Activated T-cell treated with anti-CD3 and anti-CD28 coated beads, Interleukin-2, amount 50 U/mL, for 72 hours (primary cell): ENCODE data around the gene ZNF711. TPM values are rescaled to one million over a fixed set of nuclear protein-coding genes. Genes with fewer than 3 reads are reported as not detected.
"Not testable (repeated sequence)": the region's sequence is repeated elsewhere in the genome, so short reads cannot be mapped to it uniquely, and the experiment has no call there.

Experiments used
- ATAC-seq, 2 donors: fragments of 150-1000 bp; cut with Tn5 transposase; replicated peaks in 1 of 2; 2 replicates each; pipeline ENCODE4 v1.10.0; 2021; ENCODE audit warnings: moderate library complexity in 2 of 2, mild to moderate bottlenecking in 1 of 2
- DNase-seq, 2 donors: peaks; one replicate each; pipeline ENCODE4 v3.0.0; 2021 to 2022; ENCODE audit warnings: mixed read lengths in 1 of 2
- H3K27ac Mint-ChIP-seq: one replicate; pipeline ENCODE4 v1.8.0; 2022; ENCODE audit warnings: mild to moderate bottlenecking, moderate library complexity, mixed read lengths
- H3K27me3 Mint-ChIP-seq: one replicate; pipeline ENCODE4 v1.8.0; 2022; ENCODE audit warnings: low read depth, mixed read lengths
- H3K36me3 Mint-ChIP-seq, 2 donors: one replicate each; pipeline ENCODE4 v1.8.0; 2022; ENCODE audit warnings: mixed read lengths in 2 of 2, mild to moderate bottlenecking in 1 of 2; ENCODE audit not compliant: insufficient read depth in 2 of 2
- H3K4me1 Mint-ChIP-seq: one replicate; pipeline ENCODE4 v1.8.0; 2022; ENCODE audit warnings: low read depth, mixed read lengths
- H3K4me3 Mint-ChIP-seq, 2 donors: one replicate each; pipeline ENCODE4 v1.8.0; 2022; ENCODE audit warnings: mild to moderate bottlenecking in 2 of 2, mixed read lengths in 2 of 2, moderate library complexity in 2 of 2
- H3K9me3 Mint-ChIP-seq, 2 donors: one replicate each; pipeline ENCODE4 v1.8.0; 2022; ENCODE audit warnings: mixed read lengths in 2 of 2
- total RNA-seq, 2 donors: library from RNA; stranded (reverse); gene quantifications; one replicate each; pipeline ENCODE4 v1.2.3, GENCODE V29; 2022

The ZNF711 gene
- total RNA-seq, result 1 to 10 TPM; 1.8 to 4.6 TPM

DNA sequence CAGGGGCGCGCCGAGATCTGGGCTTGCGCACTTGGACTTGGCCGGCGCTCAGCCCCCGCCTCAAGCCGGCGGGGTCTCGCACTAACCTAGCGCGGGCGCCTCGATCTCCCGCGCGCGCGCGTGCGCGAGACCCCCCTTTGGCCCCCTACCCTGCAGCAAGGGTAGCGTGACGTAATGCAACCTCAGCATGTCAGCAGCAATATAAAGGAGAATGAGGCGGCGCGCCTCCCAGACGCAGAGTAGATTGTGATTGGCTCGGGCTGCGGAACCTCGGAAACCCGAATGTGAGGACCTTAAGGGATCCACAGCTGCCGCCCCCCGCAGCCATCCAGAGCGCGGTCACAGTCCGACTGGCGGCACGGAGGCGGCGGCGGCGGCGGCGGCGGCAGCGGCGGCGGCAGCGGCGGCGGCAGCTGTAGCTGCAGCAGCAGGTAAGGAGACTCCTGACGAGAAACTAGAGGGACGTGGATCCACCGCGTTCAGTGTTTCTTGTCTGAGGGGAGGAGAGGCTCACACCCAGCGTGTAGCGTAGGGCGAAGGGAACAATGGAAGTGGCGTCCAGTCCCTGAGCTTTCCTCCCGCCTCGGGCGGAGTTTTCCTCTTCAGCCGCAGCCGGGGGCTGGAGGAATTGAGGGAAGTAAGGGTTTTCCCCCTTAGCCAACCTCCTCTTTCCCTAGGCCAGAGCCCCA is at the start of gene ZNF711, which contains the start of gene SATL1:
ZNF711 (plus strand) TSS at position 231 of the 689 bp plus-strand sequence. CDS start 3,582 bp downstream, outside the sequence.
SATL1 (minus strand) TSS at position 19 of the 689 bp plus-strand sequence. CDS start 134,811 bp downstream, outside the sequence.
- Mint-ChIP-seq H3K4me3 (peak within 1 kb of the TSS; percentile 87 to 92), H3K27me3 (peaks cover 24% of the 10 kb centered on the region), H3K4me1 (peaks cover 7% of the 10 kb centered on the region), H3K9me3 (no peaks in the 10 kb centered on the region), H3K27ac (peak within 1 kb of the TSS; percentile 54), H3K36me3 (peaks cover 3 to 4% of the 10 kb centered on the region in 2 donors)
- DNase-seq (peak; percentile 13 to 19), ATAC-seq (peak; percentile 69 to 81)

- H3K4me3 Mint-ChIP-seq, result no peak overlapping the region
- ATAC-seq, result no peak
Observed at GRCh38 chrX:85196319-85196718, 47.5 kb upstream of the ZNF711 start.

DNA sequence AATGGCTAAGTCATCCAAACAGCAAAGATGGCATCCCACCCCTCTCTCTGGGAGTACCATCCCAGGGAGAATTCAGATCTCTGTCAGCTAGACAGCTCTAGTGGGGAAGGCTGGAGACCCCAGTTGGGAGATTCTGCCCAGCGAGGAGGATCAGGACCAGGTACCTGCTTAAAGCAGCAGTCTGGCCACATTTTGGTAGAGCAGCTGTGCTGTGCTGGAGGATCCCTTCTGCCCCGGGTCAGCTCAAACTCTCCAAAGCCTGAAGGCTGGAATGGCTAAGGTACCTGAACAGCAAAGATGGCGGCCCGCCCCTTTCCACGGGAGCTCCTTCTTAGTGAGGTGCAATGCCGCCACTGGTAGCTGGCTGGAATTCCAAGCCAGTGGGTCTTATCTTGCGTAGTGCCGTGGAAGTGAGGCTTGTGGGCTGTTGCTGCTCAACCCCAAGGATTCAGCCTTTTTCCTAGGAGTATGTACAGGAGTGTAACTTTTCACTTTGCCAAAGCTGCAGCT is 40.3 kb upstream of the ZNF711 start:
- ATAC-seq, result no peak

More at GRCh38 chrX:85196319-85196718, 47.5 kb upstream of the ZNF711 start:
- H3K4me1 Mint-ChIP-seq, result no peaks in the 10 kb centered on the region
- H3K27me3 Mint-ChIP-seq, result peaks cover 12% of the 10 kb centered on the region
- no peaks in the 10 kb centered on the region for H3K9me3 Mint-ChIP-seq
- peaks cover 0 to 2% of the 10 kb centered on the region in 2 donors for H3K36me3 Mint-ChIP-seq
- no peak overlapping the region for H3K27ac Mint-ChIP-seq
- DNase-seq, result no peak

DNA sequence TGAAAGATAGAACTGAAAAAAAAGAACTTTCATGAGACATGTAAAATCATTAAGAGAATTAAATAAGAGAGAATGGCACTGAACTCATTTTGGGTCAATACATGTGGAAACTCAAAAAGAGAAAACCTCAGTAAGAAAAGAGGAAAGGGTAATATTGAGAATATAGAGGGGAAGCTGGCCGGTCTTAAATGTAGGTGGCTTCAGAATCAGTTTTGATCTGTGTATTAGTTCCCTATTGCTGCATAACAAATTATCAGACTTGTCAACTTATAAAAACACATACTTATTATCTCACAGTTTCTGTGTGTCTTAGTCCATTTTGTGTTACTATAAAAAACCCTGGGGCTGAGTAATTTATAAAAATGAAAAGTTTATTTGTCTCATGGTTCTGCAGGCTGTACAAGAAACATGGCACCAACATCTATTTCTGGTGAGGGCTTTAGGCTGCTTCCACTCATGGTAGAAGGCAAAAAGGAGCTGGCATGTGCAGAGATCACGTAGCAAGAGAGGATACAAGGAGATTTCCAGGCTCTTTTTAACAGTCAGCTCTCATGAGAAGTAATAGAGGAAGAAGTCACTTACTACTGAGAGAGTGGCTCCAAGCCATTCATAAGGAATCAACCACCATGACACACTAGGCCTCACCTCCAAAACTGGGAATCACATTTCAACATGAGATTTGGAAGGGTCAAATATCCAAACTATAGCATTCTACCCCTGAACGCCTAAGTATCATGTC is 29.8 kb upstream of the ZNF711 start:
- no peak for DNase-seq
- no peaks in the 10 kb centered on the region for H3K36me3 Mint-ChIP-seq
- no peaks in the 10 kb centered on the region for H3K4me1 Mint-ChIP-seq
- ATAC-seq, result no peak
- peaks cover 14% of the 10 kb centered on the region for H3K27me3 Mint-ChIP-seq
- H3K27ac Mint-ChIP-seq, result no peak overlapping the region
- H3K4me3 Mint-ChIP-seq, result no peak overlapping the region
- peaks cover 6 to 11% of the 10 kb centered on the region in 2 donors for H3K9me3 Mint-ChIP-seq

More for the DNA sequence above, 40.3 kb upstream of the ZNF711 start:
- Mint-ChIP-seq H3K36me3 (no peaks in the 10 kb centered on the region), H3K4me1 (no peaks in the 10 kb centered on the region), H3K27me3 (peaks cover 10% of the 10 kb centered on the region), H3K4me3 (no peak overlapping the region), H3K27ac (no peak overlapping the region), H3K9me3 (no peaks in the 10 kb centered on the region)
- DNase-seq, result no peak

DNA sequence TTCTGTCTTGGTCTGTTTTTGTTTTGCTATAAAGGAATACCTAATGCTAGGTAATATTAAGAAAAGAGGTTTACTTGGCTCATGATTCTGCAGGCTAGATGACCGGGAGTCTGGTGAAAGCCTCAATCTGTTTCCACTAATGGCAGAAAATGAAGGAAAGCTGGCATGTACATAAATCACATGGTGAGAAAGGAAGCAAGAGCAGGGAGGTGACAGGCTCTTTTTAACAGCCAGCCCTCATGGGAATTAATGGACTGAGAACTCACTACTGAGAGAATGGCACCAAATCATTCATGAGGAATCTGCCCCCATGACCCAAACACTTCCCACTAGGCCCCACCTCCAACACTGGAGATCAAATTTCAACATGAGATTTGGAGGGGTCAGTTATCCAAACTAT is 27.8 kb upstream of the ZNF711 start:
- Mint-ChIP-seq H3K36me3 (no peaks in the 10 kb centered on the region), H3K4me3 (no peak overlapping the region), H3K27ac (no peak overlapping the region), H3K27me3 (peaks cover 7% of the 10 kb centered on the region), H3K9me3 (peaks cover 1 to 5% of the 10 kb centered on the region in 2 donors), H3K4me1 (no peaks in the 10 kb centered on the region)
- ATAC-seq (no peak), DNase-seq (no peak)

- Mint-ChIP-seq H3K36me3 (no peaks in the 10 kb centered on the region), H3K4me3 (peak overlapping the region in 1 of 2 donors; percentile 13), H3K4me1 (peaks cover 7% of the 10 kb centered on the region), H3K9me3 (peaks cover 0 to 2% of the 10 kb centered on the region in 2 donors), H3K27ac (no peak overlapping the region), H3K27me3 (peaks cover 6% of the 10 kb centered on the region)
- DNase-seq (no peak), ATAC-seq (no peak)
Observed at GRCh38 chrX:85221361-85221760, 22.4 kb upstream of the ZNF711 start.

DNA sequence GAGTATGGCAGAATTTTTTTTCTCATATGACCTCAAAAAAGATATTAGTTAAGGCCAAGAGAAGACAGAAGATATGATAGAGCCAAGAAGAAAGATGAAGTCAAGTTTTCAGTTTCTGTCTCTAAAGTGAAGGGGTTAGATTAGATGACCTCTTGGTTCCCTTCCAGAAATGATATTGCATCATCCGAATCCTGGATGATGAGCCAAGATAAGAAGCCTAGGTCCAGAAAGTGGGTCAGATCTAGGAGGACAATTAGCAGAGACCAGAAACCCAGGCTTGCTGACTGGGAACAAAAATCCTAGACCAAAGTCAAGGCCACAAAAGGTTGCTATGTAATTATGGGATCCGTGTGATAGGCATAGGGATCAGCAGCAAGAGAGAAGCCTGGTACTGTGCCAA is 20.4 kb upstream of the ZNF711 start:
- peaks cover 0 to 2% of the 10 kb centered on the region in 2 donors for H3K9me3 Mint-ChIP-seq
- H3K4me3 Mint-ChIP-seq, result no peak overlapping the region
- DNase-seq (no peak), ATAC-seq (no peak)
- H3K4me1 Mint-ChIP-seq, result peaks cover 7% of the 10 kb centered on the region
- no peak overlapping the region for H3K27ac Mint-ChIP-seq
- peaks cover 6% of the 10 kb centered on the region for H3K27me3 Mint-ChIP-seq
- H3K36me3 Mint-ChIP-seq, result no peaks in the 10 kb centered on the region

GRCh38 chrX:85243155-85243554 is 636 bp upstream of the ZNF711 start:
- Mint-ChIP-seq H3K9me3 (no peaks in the 10 kb centered on the region), H3K36me3 (peaks cover 3 to 4% of the 10 kb centered on the region in 2 donors), H3K4me1 (peaks cover 7% of the 10 kb centered on the region), H3K27ac (no peak overlapping the region), H3K4me3 (peak overlapping the region; percentile 68 to 71), H3K27me3 (peaks cover 24% of the 10 kb centered on the region)
- ATAC-seq, result no peak
- DNase-seq, result no peak

DNA sequence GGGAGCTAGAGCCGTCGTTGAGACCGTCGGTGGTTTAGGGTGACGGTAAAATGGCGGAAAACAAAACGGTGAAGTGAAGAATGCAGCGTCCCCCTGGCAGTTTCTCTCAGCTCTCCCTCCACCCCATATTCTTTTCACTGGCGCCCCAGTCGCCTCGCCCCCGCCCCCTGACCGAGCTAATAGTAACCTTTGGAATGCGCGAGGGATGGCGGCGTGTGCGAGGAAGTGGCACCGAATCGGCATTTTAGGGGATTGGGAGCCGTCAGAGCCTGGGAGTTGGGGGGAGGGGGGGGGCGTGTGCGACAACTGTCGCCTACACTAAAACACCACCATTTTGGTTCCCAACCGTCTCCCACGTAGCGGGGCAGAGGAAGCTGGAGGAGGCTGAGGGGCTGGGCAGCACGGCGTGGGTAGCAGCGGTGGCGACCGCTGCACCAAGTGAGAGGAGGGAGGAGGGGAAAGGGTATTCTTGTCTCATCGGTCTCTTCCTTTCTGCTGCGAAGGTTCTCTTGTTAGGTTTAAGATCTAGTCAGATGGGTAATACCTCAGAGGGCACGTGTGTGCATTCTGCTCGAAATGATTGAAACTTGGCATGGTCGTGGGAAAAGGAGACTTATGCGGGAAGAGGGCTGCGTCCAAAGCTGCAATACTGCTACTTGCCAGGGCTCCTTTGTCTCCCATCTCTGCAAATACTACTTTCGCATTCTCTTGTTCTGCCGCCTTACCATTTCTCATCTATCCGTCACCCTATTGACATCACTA is 840 bp downstream of the ZNF711 start:
- H3K4me1 Mint-ChIP-seq, result peaks cover 7% of the 10 kb centered on the region
- ATAC-seq, result peak; percentile 67 to 69
- H3K27me3 Mint-ChIP-seq, result peaks cover 24% of the 10 kb centered on the region
- H3K9me3 Mint-ChIP-seq, result no peaks in the 10 kb centered on the region
- DNase-seq, result peak; percentile 4 to 12
- H3K4me3 Mint-ChIP-seq, result peak overlapping the region; percentile 87 to 92
- peak overlapping the region; percentile 54 for H3K27ac Mint-ChIP-seq
- peaks cover 3 to 4% of the 10 kb centered on the region in 2 donors for H3K36me3 Mint-ChIP-seq

GRCh38 chrX:85285286-85285685 is 41.5 kb downstream of the ZNF711 start:
- ATAC-seq, H3K27me3 Mint-ChIP-seq, H3K36me3 Mint-ChIP-seq: not testable (repeated sequence)

DNA sequence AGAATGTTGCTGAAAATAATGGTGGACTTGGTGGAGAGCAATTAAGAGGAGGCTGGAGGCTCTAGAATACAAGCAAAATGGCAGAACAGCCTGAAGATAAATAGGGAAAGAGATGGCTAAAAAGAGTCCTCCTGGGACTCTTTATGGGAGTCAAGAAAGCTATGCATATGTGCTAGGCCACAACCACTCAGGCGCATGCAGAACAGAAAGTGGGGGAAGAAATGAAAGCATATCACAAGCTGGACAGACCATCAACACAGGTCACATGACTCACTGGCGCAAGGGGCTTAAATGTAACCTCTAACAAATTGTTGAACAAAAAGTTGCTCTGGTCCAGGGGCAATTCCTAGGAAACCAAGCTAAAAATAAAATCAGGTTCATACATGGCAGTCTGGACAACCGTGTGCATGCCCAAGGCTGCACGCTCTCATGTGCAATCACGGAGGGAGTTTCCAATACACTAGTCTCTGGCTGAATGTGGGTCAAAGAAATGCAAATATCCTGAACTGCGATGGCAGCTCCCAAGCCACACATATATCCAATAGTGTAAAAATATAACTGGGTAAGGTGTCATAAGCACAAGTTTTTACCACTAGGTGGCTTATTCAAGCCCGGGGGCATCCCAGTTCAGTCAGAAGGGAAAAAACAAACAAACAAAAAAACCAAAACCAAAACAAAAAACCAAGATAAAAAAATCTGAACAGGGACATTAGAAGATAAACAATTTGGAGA is 45.4 kb downstream of the ZNF711 start:
- Mint-ChIP-seq H3K27ac (no peak overlapping the region), H3K27me3 (peaks cover 5% of the 10 kb centered on the region), H3K36me3 (peaks cover 0 to 3% of the 10 kb centered on the region in 2 donors), H3K9me3 (peaks cover 4 to 9% of the 10 kb centered on the region in 2 donors), H3K4me3 (no peak overlapping the region), H3K4me1 (no peaks in the 10 kb centered on the region)
- ATAC-seq, result no peak
- no peak for DNase-seq

More at GRCh38 chrX:85285286-85285685, 41.5 kb downstream of the ZNF711 start:
- not testable (repeated sequence) for H3K9me3 Mint-ChIP-seq, DNase-seq, H3K4me3 Mint-ChIP-seq, H3K27ac Mint-ChIP-seq, H3K4me1 Mint-ChIP-seq

DNA sequence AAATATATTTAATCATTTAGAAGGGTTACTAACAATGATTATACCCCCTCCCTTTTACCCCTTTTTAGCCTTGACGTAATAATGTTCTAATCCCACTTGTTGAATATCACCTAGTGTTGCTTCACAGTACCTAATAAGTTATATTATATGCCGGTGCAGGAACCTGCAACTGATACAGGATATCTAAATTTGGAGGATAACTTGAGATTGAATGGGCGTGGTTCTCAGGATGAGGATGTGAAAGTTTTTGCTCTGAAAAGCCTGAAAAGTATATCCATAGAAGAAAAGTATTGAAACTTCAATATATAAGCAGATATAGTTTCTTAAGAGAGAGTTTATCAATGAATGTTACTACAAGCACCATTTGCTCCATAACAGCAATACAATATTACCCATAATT is 59.8 kb downstream of the ZNF711 start:
- Mint-ChIP-seq H3K36me3 (no peaks in the 10 kb centered on the region), H3K4me3 (no peak overlapping the region), H3K27ac (no peak overlapping the region), H3K27me3 (no peaks in the 10 kb centered on the region), H3K9me3 (no peaks in the 10 kb centered on the region), H3K4me1 (no peaks in the 10 kb centered on the region)
- ATAC-seq (no peak), DNase-seq (no peak)
